Left colon (tissue), 2 donors: ENCODE data around the gene MMS22L. TPM values are rescaled to one million over a fixed set of nuclear protein-coding genes. Genes with fewer than 3 reads are reported as not detected.
"Not testable (repeated sequence)": the region's sequence is repeated elsewhere in the genome, so short reads cannot be mapped to it uniquely, and the experiment has no call there.

Experiments
- ATAC-seq: fragments of 200-7000 bp; cut with Tn5 transposase; one replicate; pipeline ENCODE4 v1.9.1; 2020; ENCODE audit warnings: mild to moderate bottlenecking, moderate library complexity
- DNase-seq, 2 donors: peaks; one replicate each; pipeline ENCODE4 v3.0.0-alpha.2; 2020
- intact Hi-C, 2 donors: fragments of 100-400 bp; cut with DNase I in 1 of 2; cut with micrococcal nuclease in 1 of 2; formaldehyde crosslinking; loops; one replicate each; pipeline versions ENCODE4 v1.11.2 to v1.14.0; 2022; cut with DNase I, micrococcal nuclease
- total RNA-seq, 2 donors: library from RNA; stranded (reverse); fragmentation: NEBNext Ultra II Directional; extraction: Animal tissue kit (Norgen Biotek cat#: 25700); gene quantifications; one replicate each; pipeline ENCODE4 v1.2.1, GENCODE V29; 2021
- donor health status: DM: no; HTN: no; CAD: no.
- donor health status: DM: yes; HTN: yes; CAD: no.

The MMS22L gene
- total RNA-seq, 2 donors from 2014 or later = 5.7 to 10.6 TPM

GRCh38 chr6:97160280-97160679 lies 122.7 kb downstream of the MMS22L start:
- intact Hi-C loops = no loop called here
- ATAC-seq = no peak

GRCh38 chr6:97155447-97155846 lies 127.6 kb downstream of the MMS22L start:
- ATAC-seq, intact Hi-C loops, DNase-seq: not testable (repeated sequence)

More at GRCh38 chr6:97160280-97160679, 122.7 kb downstream of the MMS22L start:
- DNase-seq = no peak

GRCh38 chr6:97154015-97154414 lies 129.0 kb downstream of the MMS22L start:
- DNase-seq (no peak), ATAC-seq (no peak)
- intact Hi-C loops = no loop called here

- no peak for ATAC-seq
- DNase-seq = no peak
- intact Hi-C loops = no loop called here
Observed at GRCh38 chr6:97151601-97152000, 131.4 kb downstream of the MMS22L start.

DNA sequence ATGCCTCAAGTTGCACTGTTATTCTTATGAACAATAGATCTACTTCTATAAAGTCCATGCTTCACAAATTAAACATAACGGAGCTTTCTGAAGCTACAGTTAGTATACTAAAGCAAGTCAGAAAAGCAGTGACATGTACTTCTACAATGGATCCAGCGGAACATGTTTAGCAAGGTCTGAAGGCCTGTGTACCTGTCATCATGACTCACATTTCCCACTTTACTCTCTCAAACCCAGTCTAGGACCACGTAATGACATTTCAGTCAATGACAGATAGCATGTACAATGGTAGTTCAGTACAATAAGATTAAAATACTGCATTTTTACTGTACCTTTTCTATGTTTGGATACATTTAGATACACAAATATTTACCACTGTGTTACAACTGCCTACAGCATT lies 132.1 kb downstream of the MMS22L start:
- DNase-seq = no peak
- intact Hi-C loops = no loop called here
- ATAC-seq = no peak

DNA sequence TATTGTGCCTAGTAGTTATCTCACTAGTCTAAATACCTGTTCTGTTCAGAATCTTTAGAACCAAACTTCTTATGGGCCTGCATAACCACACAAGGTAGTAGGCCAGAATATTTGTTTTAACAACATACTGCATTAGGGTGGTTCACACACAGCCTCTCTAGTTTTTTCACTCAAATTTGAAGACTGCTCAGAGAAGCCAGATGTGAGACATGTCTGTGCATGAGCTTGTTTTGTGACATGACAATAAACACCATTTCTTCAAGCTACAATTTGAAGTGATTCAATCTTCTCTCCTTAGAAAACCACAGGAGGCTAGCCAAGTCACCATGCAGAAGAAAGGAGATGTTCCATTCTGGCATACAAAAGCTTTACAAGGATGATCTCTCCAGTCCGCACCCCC lies 135.6 kb downstream of the MMS22L start:
- ATAC-seq (no peak), DNase-seq (no peak)
- intact Hi-C loops = no loop called here

DNA sequence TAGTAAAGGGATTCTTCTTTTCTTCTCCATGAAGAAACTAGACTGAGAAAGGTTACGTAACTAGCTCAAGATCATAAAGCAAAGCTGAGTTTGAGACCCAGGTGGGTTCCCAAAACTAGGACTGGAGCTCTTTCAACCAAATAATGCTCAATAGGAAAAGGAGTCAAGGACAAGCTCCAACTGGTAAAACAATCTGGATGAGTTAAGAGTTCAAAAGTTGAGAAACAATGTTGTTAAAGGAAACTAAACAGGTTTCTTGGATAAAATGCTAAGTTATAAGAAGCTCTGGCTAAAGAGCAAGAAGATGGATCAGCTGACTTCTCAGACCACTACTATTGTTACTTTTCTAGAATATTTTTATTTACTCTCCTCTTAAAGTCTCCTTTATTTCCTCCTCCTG lies 137.3 kb downstream of the MMS22L start:
- no peak for DNase-seq
- intact Hi-C loops = no loop called here
- ATAC-seq = no peak

DNA sequence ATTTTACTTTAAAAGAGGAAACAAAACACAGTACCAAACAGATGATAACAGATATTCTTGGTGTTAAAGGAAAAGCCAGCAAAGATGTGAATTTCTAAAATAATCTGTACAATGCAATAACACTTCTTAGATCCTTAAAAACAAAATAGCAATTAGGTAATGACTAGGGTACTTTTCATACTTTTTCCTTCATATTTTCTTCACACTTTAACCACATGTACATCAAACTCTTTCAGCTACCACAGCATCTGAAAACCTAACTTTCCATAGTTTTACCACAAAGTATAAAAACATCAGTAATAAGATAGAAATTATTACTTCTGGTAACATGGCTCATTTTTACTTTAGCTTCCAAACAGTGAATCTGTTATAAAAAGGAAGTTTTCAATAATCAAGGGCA lies 141.3 kb downstream of the MMS22L start:
- DNase-seq (no peak), ATAC-seq (no peak)
- intact Hi-C loops = no loop called here

DNA sequence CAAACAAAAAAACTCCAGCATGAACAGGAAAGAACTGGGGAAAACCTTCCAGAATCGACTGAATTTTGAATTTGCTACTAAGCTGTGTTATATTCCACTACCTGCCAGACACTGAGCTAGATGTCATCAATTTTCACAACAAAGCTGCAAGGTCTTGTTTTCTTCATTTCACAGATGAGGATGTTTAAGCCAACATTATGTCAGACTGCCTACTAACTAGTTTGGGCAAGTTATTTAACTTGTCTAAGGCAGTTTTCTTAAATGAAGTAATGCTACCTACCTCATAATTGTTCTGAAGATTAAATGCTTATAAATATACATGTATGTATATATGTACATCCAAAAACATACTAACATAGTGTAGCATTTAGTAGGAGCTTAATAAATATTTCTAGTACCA lies 144.4 kb downstream of the MMS22L start:
- ATAC-seq = no peak
- DNase-seq = no peak
- intact Hi-C loops = no loop called here

DNA sequence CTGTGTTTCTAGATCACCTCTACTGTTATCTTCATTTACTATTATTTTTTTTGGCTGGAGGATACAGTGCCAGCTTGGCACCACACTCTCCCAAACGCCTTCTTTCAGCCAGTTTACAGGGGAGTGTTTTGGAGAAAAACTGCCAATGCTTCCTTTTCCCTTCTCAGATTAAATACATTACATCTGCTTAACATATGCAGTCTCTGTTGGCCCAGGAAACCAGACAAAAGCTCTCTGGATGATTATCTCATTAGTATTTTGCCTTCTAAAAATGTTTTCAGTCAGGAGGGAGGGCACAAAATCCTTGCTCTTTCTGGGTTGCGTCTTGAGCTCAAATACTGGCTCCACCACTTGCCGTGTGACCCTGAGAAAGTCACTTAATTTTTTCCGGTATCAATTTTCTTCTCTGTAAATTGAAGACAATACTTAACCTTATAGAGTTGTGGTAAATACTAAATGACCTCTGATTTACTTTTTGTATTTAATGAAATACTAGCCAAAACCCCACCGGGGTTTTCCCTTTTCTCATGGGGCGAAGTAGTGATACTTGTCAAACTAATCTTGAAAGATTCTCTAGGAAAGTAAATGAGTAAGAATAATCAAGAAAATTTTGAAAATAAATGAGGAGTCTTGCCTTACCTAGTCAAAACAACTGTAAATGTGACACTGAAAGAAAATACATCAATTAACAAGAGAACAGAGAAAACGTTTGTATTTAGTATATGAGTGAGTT lies 146.2 kb downstream of the MMS22L start:
- ATAC-seq = no peak
- intact Hi-C loops = no loop called here
- no peak for DNase-seq

DNA sequence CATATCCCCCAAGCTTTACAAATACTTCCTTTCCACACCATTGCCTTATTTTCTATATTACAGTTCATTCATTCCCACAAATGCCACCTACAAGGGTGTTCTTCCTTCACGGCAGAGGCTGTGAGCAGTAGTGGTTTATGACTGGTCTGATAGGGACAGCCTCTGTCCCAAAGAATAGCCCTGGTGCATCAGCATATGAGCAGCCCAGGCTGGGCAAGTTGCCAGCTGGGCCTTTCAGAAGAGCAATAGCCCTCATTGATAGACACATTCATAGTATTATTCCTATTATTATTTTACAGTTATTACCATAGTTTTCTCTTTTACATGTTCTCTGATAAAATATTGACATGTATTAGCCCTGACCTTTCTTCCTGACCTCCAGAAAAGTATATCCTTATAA lies 149.9 kb downstream of the MMS22L start:
- ATAC-seq (no peak), DNase-seq (no peak)
- intact Hi-C loops = no loop called here

- ATAC-seq = no peak
- DNase-seq = no peak
- intact Hi-C loops = no loop called here
Observed at GRCh38 chr6:97129106-97129505, 153.9 kb downstream of the MMS22L start.

GRCh38 chr6:97128507-97128906 lies 154.5 kb downstream of the MMS22L start:
- intact Hi-C loops = no loop called here
- no peak for DNase-seq
- ATAC-seq = no peak

GRCh38 chr6:97123652-97124051 lies 159.4 kb downstream of the MMS22L start:
- intact Hi-C loops = no loop called here
- ATAC-seq = no peak
- no peak for DNase-seq

GRCh38 chr6:97123112-97123511 lies 159.9 kb downstream of the MMS22L start:
- ATAC-seq (no peak), DNase-seq (no peak)
- intact Hi-C loops = no loop called here

DNA sequence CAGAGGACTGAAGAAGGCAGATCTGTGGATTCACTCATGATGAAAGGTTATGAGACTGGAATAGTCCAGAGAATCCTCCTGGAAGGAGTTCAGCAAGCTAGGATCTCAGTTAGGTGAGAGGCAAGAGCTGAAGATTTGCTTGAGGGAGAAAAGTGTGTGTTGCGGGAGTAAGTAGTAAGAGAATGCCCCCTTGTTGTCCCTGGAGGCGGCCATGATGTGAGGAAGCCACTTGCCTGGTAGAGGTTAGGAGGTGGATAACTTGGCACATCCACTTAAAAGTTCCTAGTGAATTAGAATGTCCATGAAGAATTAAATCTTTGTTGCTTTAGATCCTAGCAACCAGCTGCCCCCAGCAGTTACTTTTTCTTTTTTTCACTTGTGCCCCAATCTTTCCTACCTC lies 162.5 kb downstream of the MMS22L start:
- no peak for DNase-seq
- ATAC-seq = no peak
- intact Hi-C loops = no loop called here

DNA sequence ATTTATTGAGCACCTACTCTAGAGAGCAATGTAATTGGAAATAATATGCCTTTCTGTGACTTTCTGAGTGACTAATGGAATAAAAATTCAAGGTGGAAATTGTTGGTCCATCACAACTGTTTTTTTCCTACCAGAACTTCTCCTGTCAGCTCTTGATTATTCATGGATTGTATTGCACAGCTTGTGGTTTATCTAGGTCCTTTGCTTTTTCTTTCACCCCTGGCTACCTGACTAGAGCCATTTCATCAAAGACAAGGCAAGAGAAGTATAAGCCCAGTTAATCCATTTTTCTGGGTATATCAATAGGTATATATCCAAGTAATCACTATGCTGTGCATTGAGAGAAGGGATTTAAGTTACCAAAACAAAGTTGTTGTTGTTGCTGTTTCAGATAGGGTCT lies 168.4 kb downstream of the MMS22L start:
- ATAC-seq (no peak), DNase-seq (no peak)
- intact Hi-C loops = no loop called here

GRCh38 chr6:97113170-97113569 lies 169.8 kb downstream of the MMS22L start:
- intact Hi-C loops = no loop called here
- no peak for ATAC-seq
- DNase-seq = no peak

DNA sequence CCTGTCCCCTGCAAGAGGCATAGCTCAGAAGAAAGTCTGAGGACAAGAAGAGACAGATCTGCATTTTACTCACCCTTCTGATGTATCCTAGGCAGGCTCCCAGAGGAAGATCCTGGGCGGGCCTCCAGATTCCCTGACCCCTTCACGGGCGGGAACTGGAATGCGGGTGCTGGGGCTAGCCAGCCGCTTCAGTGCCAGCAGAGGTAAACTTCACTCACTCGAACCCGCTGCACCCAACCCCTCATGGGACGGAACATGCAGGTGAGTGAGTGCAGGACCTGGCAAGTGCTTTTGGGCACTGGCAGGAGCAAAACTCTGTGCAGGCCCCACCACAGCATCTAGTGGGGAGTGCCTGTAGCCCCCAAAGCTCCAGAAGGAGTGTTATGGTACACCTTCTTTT lies 171.8 kb downstream of the MMS22L start:
- DNase-seq (no peak), ATAC-seq (no peak)

GRCh38 chr6:97110626-97111025 lies 172.4 kb downstream of the MMS22L start:
- intact Hi-C loops = no loop called here
- DNase-seq (no peak), ATAC-seq (no peak)

More for the DNA sequence above, 171.8 kb downstream of the MMS22L start:
- intact Hi-C loops = no loop called here

DNA sequence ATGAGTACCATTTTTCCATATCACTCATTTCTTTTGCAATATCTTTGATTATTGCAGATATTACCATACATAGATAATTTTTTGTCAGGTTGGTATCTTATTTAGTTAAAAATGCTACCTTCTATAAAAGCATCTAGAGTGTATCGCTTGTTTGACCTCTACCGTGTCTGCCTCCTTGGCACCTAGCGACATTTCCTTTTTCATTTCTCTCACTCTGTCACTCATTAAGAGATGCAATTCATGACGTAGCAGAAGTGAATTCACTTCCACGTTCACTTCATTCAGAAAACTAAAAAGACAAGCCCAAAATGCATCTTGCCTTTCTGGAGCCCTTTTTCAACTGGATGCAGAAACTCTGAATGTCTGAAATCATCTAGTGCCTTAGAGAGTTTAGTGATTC lies 172.9 kb downstream of the MMS22L start:
- DNase-seq (no peak), ATAC-seq (no peak)
- intact Hi-C loops = no loop called here
